Measurements from ENCODE around the gene C22orf15. TPM values are rescaled to one million over a fixed set of nuclear protein-coding genes. Genes with fewer than 3 reads are reported as not detected.

C22orf15 gene
- total RNA-seq (2014; rRNA removed; shearing (Covaris generic)) (1.0 and 1.7 TPM in 2 replicates), total RNA-seq (2022) (0.86 and 1.3 TPM in 2 replicates), Bru-seq, nascent RNA (percentile 24 among the genes with signal in this experiment), BruChase-seq, experiment 1, labeled RNA remaining after a 6-hour chase (percentile 31 among the genes with signal in this experiment), BruChase-seq, experiment 2, labeled RNA remaining after a 2-hour chase (percentile 37 among the genes with signal in this experiment)
- long read RNA-seq, partial matches to known transcripts: 1 of 4 reads
- long read RNA-seq, other reads (novel, unspliced or antisense): 3 of 4 reads

DNA sequence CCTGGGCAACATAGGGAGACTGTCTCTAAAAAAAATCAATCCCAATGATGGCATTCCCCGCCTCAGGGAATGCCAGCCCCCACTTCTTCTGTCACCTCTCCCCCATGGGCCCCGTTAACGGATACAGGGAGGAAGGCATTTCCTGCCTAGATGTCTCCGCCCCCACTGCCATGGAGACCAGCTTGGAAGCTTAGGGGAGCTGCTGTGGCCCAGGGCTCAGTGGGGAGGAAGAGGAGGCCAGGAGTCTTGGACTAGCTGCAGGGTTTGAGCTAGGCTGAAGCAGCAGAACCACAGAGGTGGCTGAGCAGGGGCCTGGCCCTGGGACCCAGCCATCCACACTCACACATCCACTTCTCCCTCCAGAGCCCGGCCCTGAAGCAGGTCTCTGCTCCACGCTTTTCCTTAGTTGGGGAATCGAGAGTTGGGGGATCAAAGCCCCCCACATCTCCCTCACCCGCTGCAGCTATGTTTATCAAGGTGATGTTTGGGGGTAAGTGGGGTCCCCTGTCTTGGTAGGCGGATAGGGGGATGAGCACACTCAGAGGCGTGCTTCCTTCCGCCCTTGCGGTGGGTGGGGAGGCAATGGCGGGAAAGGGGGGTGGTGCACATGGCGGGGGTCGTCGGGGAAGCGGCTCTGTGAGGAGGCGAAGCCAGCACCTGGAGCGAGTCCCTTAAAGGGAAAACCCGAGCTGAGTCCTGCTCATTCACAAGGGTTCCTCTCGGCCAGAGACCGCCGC is at the start of gene C22orf15:
C22orf15 (plus strand) TSS at position 149 of the 737 bp plus-strand sequence; CDS start at position 466, 317 bp downstream.
- intact Hi-C loops (cut with micrococcal nuclease; ENCODE audit: unreplicated experiment): no loop called here
- Histone ChIP-seq H3K36me3 (ENCODE audit: insufficient read depth, low read length) (peaks cover 43% of the 10 kb centered on the region), H3K4me2 (ENCODE audit: low read length) (peak within 1 kb of the TSS; percentile 98), H2AFZ (ENCODE audit: low read length) (no peak within 1 kb of the TSS), H3K9me3 (ENCODE audit: low read length) (no peaks in the 10 kb centered on the region), H3K4me1 (ENCODE audit: insufficient read depth, low read length, poor library complexity, severe bottlenecking) (peaks cover 41% of the 10 kb centered on the region), H3K9me2 (ENCODE audit: insufficient read depth, low read length) (no peaks in the 10 kb centered on the region), H3K4me3 (ENCODE audit: low read depth, low read length, poor library complexity, severe bottlenecking) (peak within 1 kb of the TSS; percentile 99), H3K79me2 (ENCODE audit: insufficient read depth, low read depth, low read length) (peaks cover 26% of the 10 kb centered on the region), H3K27ac (ENCODE audit: low read depth, low read length, poor library complexity, severe bottlenecking) (peak within 1 kb of the TSS; percentile 74), H4K20me1 (ENCODE audit: insufficient read depth, low read length) (peaks cover 12% of the 10 kb centered on the region; the same call in 1 of the 2 replicates)
- no TSS peak for BruUV-seq (replicated peaks)
- TF ChIP-seq EZH2phosphoT487 (IDR thresholded peaks at IDR 0.05; ENCODE audit: borderline replicate concordance, low read depth, low read length): no peak
- TF ChIP-seq, protein P1, sequence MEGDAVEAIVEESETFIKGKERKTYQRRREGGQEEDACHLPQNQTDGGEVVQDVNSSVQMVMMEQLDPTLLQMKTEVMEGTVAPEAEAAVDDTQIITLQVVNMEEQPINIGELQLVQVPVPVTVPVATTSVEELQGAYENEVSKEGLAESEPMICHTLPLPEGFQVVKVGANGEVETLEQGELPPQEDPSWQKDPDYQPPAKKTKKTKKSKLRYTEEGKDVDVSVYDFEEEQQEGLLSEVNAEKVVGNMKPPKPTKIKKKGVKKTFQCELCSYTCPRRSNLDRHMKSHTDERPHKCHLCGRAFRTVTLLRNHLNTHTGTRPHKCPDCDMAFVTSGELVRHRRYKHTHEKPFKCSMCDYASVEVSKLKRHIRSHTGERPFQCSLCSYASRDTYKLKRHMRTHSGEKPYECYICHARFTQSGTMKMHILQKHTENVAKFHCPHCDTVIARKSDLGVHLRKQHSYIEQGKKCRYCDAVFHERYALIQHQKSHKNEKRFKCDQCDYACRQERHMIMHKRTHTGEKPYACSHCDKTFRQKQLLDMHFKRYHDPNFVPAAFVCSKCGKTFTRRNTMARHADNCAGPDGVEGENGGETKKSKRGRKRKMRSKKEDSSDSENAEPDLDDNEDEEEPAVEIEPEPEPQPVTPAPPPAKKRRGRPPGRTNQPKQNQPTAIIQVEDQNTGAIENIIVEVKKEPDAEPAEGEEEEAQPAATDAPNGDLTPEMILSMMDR (conservative IDR thresholded peaks at IDR 0.05; ENCODE audit: low read length): no peak
- ChIA-PET POLR2A (interaction anchor here (0.7 to 0.9 kb wide), 2 partner anchors 29 to 66 kb away, joined by 3 to 7 read pairs; no protein-coding TSS in a partner anchor), CTCF (ENCODE audit: unreplicated experiment) (interaction anchor here (0.6 kb wide), 1 partner anchor 16 kb away, joined by 3 read pairs; no protein-coding TSS in a partner anchor)
- DNase-seq (ENCODE audit: low spot score): no peak

GRCh38 chr22:23713696-23714595 is 48.8 kb upstream of the C22orf15 start:
- intact Hi-C loops (cut with micrococcal nuclease; ENCODE audit: unreplicated experiment): no loop called here
- ChIA-PET CTCF (ENCODE audit: unreplicated experiment) (no interaction called here), POLR2A (no interaction called here)
- Histone ChIP-seq H3K9me2 (ENCODE audit: insufficient read depth, low read length) (no peaks in the 10 kb centered on the region), H3K4me1 (ENCODE audit: insufficient read depth, low read length, poor library complexity, severe bottlenecking) (peaks cover 15% of the 10 kb centered on the region), H2AFZ (ENCODE audit: low read length) (no peak overlapping the region), H3K36me3 (ENCODE audit: insufficient read depth, low read length) (peaks cover 49% of the 10 kb centered on the region), H3K27ac (ENCODE audit: low read depth, low read length, poor library complexity, severe bottlenecking) (no peak overlapping the region), H3K79me2 (ENCODE audit: insufficient read depth, low read depth, low read length) (peaks cover 13% of the 10 kb centered on the region; the same call in 1 of the 2 replicates), H3K9me3 (ENCODE audit: low read length) (no peaks in the 10 kb centered on the region), H4K20me1 (ENCODE audit: insufficient read depth, low read length) (no peaks in the 10 kb centered on the region), H3K4me3 (ENCODE audit: low read depth, low read length, poor library complexity, severe bottlenecking) (no peak overlapping the region), H3K4me2 (ENCODE audit: low read length) (no peak overlapping the region)
- no TSS peak for BruUV-seq (replicated peaks)
- TF ChIP-seq EZH2phosphoT487 (IDR thresholded peaks at IDR 0.05; ENCODE audit: borderline replicate concordance, low read depth, low read length): no peak
- TF ChIP-seq, protein P1 (conservative IDR thresholded peaks at IDR 0.05; ENCODE audit: low read length): no peak
- no peak for DNase-seq (ENCODE audit: low spot score)
